Subcutaneous abdominal adipose tissue (tissue), 5 donors: ENCODE measurements around the gene DOCK1.

Experiments used
- H3K27ac ChIP-seq: one replicate; pipeline ENCODE4 v1.7.0; 2013; ENCODE audit warnings: low read depth, mild to moderate bottlenecking, inconsistent platforms, low read length, moderate library complexity
- H3K27me3 ChIP-seq, 5 donors: one replicate each; pipeline ENCODE4 v1.7.0; 2013; ENCODE audit warnings: low read length in 5 of 5, inconsistent platforms in 1 of 5; ENCODE audit not compliant: control insufficient read depth in 5 of 5, insufficient read depth in 4 of 5
- H3K36me3 ChIP-seq, 5 donors: one replicate each; pipeline ENCODE4 v1.7.0; 2013; ENCODE audit warnings: low read length in 5 of 5; ENCODE audit not compliant: control insufficient read depth in 5 of 5, insufficient read depth in 5 of 5
- H3K4me1 ChIP-seq, 5 donors: one replicate each; pipeline ENCODE4 v1.7.0; 2013; ENCODE audit warnings: low read length in 5 of 5, mild to moderate bottlenecking in 3 of 5, moderate library complexity in 1 of 5; ENCODE audit not compliant: control insufficient read depth in 5 of 5, insufficient read depth in 5 of 5
- H3K4me3 ChIP-seq, 5 donors: one replicate each; pipeline ENCODE4 v1.7.0; 2013; ENCODE audit warnings: low read length in 5 of 5, low read depth in 1 of 5
- H3K9ac ChIP-seq, 5 donors: one replicate each; pipeline ENCODE4 v1.7.0; 2013; ENCODE audit warnings: low read length in 5 of 5, mild to moderate bottlenecking in 4 of 5, moderate library complexity in 3 of 5
- H3K9me3 ChIP-seq, 5 donors: one replicate each; pipeline ENCODE4 v1.7.0; 2013; ENCODE audit warnings: low read length in 5 of 5; ENCODE audit not compliant: control insufficient read depth in 5 of 5
- donor health status: healthy.
- donor health status: healthy.
- donor health status: healthy.
- donor health status: healthy.
- donor health status: healthy.

DOCK1 gene

GRCh38 chr10:127375461-127375860, 470.2 kb downstream of the DOCK1 start:
- H3K9me3 ChIP-seq: no peaks in the 10 kb centered on the region
- H3K4me3 ChIP-seq: no peak overlapping the region
- H3K36me3 ChIP-seq: peaks cover 18 to 27% (median 26%) of the 10 kb centered on the region in 5 donors
- no peaks in the 10 kb centered on the region for H3K27me3 ChIP-seq
- no peak overlapping the region for H3K27ac ChIP-seq
- H3K4me1 ChIP-seq: no peaks in the 10 kb centered on the region
- no peak overlapping the region for H3K9ac ChIP-seq

DNA sequence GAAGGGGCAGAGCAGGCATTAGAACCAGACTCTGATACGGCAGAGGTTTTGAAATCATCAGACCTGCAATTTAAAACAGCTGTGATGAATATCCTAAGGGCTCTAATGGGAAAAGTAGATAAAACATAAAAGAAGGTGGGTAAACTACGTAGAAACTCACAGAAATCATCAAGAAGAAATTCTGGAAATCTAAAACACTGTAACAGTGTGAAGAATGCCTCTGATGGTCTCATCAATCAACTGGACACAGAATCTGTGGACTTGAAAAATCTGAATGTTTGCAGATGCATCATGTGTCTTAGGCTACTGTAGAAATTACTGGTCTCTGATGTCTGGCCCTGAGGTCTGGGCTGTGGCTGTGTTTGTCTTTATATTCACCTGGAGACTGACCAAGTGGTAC, 470.8 kb downstream of the DOCK1 start:
- H3K27me3 ChIP-seq: no peaks in the 10 kb centered on the region
- no peaks in the 10 kb centered on the region for H3K4me1 ChIP-seq
- H3K9ac ChIP-seq: no peak overlapping the region
- no peak overlapping the region for H3K4me3 ChIP-seq
- H3K9me3 ChIP-seq: no peaks in the 10 kb centered on the region
- peaks cover 18 to 27% (median 26%) of the 10 kb centered on the region in 5 donors for H3K36me3 ChIP-seq
- no peak overlapping the region for H3K27ac ChIP-seq

DNA sequence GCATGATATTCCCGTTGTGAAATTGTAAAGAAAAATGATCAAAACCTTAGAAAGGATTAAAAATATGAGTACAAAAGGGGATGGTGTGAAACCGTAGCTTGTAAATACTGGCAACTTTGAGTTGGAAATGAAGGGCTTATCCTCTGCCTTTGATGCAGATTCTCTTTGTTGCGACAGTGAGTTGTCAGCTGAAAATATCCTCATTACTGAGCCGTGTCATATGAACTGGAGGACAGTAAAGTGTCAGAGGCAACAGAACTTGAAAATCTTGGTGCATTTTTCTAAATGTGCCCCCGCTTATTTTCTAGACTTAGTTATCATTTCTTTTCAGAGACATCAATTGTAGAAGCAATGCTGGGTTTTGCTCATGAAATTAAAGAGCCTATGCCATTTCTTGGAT, 473.4 kb downstream of the DOCK1 start:
- Histone ChIP-seq H3K4me1 (no peaks in the 10 kb centered on the region), H3K27me3 (no peaks in the 10 kb centered on the region), H3K9me3 (no peaks in the 10 kb centered on the region), H3K9ac (no peak overlapping the region), H3K4me3 (no peak overlapping the region), H3K36me3 (peaks cover 20 to 44% (median 39%) of the 10 kb centered on the region in 5 donors), H3K27ac (no peak overlapping the region)

GRCh38 chr10:127384532-127384931, 479.3 kb downstream of the DOCK1 start:
- peaks cover 14 to 56% (median 46%) of the 10 kb centered on the region in 5 donors for H3K36me3 ChIP-seq
- H3K27ac ChIP-seq: no peak overlapping the region
- no peaks in the 10 kb centered on the region for H3K9me3 ChIP-seq
- H3K27me3 ChIP-seq: no peaks in the 10 kb centered on the region
- no peak overlapping the region for H3K9ac ChIP-seq
- H3K4me1 ChIP-seq: no peaks in the 10 kb centered on the region
- H3K4me3 ChIP-seq: no peak overlapping the region

DNA sequence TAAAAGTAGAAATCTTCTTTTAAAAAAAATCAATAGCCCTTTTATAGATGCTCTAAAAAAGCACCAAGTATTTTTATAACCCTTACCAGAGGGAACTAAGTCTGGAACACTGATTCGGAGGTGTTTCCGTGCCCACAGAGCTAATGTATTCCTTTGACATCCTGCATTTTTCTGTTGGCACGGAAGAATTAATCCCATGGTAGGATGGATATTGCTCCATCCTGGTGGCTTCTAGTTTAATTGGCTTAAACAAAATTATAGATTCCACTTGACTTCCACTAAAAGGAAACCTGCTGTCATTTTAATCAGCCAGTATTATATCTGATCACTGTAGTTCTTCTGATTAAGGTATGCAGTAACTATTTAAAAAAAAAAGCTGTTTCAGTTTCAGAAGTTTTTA, 479.8 kb downstream of the DOCK1 start:
- Histone ChIP-seq H3K9ac (no peak overlapping the region), H3K4me3 (no peak overlapping the region), H3K36me3 (peaks cover 13 to 56% (median 46%) of the 10 kb centered on the region in 5 donors), H3K27ac (no peak overlapping the region), H3K4me1 (no peaks in the 10 kb centered on the region), H3K9me3 (no peaks in the 10 kb centered on the region), H3K27me3 (no peaks in the 10 kb centered on the region)

DNA sequence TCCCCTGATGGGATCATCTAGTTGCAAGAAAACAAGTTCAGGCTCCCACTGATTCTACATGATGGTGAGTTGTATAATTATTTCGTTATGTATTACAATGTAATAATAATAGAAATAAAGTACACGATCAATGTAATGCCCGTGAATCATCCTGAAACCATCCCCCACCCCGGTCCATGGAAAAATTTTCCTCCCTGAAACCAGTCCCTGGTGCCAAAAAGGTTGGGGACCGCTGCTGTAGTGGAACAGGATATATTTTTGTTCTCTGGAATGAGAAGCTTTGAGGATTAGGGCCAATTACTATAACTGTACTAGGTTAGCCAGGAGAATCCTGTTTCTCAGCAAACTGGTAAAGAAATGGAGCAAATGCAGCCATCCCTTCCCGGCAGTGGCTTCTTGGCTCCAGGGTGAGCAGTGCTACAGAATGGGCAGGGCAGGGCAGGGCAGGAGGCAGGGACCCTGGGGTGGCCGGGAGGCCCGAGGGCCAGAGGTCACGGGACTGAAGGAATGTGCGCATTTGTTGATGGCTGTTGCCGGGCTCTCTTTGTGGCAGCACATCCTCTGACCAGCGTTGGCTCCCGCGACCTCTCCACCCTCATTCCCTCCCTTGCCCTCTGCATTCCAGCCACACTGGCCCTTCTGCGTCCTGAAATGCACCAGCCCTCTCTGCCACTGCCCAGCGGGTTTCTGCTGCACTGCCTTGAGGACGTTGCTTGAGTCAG, 481.5 kb downstream of the DOCK1 start:
- Histone ChIP-seq H3K9me3 (no peaks in the 10 kb centered on the region), H3K4me1 (no peaks in the 10 kb centered on the region), H3K36me3 (peaks cover 7 to 56% (median 45%) of the 10 kb centered on the region in 5 donors), H3K9ac (no peak overlapping the region), H3K27ac (no peak overlapping the region), H3K4me3 (no peak overlapping the region), H3K27me3 (no peaks in the 10 kb centered on the region)

GRCh38 chr10:127391875-127392274, 486.6 kb downstream of the DOCK1 start:
- Histone ChIP-seq H3K27me3 (no peaks in the 10 kb centered on the region), H3K4me3 (no peak overlapping the region), H3K9ac (no peak overlapping the region), H3K36me3 (peaks cover 0 to 33% (median 28%) of the 10 kb centered on the region in 5 donors), H3K9me3 (no peaks in the 10 kb centered on the region), H3K27ac (no peak overlapping the region), H3K4me1 (no peaks in the 10 kb centered on the region)

- Histone ChIP-seq H3K9ac (no peak overlapping the region), H3K9me3 (no peaks in the 10 kb centered on the region), H3K4me3 (no peak overlapping the region), H3K36me3 (peaks cover 0 to 30% (median 26%) of the 10 kb centered on the region in 5 donors), H3K27me3 (no peaks in the 10 kb centered on the region), H3K27ac (no peak overlapping the region), H3K4me1 (no peaks in the 10 kb centered on the region)
Measured at GRCh38 chr10:127392351-127393235, 487.4 kb downstream of the DOCK1 start.

- H3K27me3 ChIP-seq: no peaks in the 10 kb centered on the region
- no peak overlapping the region for H3K9ac ChIP-seq
- no peaks in the 10 kb centered on the region for H3K9me3 ChIP-seq
- peaks cover 0 to 29% (median 16%) of the 10 kb centered on the region in 5 donors for H3K36me3 ChIP-seq
- peaks cover 0 to 3% (median 0%) of the 10 kb centered on the region in 5 donors for H3K4me1 ChIP-seq
- no peak overlapping the region for H3K4me3 ChIP-seq
- no peak overlapping the region for H3K27ac ChIP-seq
Measured at GRCh38 chr10:127398140-127398970, 493.1 kb downstream of the DOCK1 start.
